Gastroesophageal sphincter (tissue), 4 donors: ENCODE measurements around the gene PDE3B. TPM values are rescaled to one million over a fixed set of nuclear protein-coding genes. Genes with fewer than 3 reads are reported as not detected.
"Not testable (repeated sequence)": the region's sequence is repeated elsewhere in the genome, so short reads cannot be mapped to it uniquely, and the experiment has no call there.

ENCODE experiments used
- ATAC-seq: fragments of 150-250 bp; one replicate; pipeline ENCODE4 v1.9.1; 2016; ENCODE audit warnings: mild to moderate bottlenecking, moderate library complexity
- H3K27ac ChIP-seq, 4 donors: fragments of 200-600 bp; sonication (generic) in 3 of 4; 1 replicate in 3 of 4; 2 replicates in 1 of 4; pipeline ENCODE4 v1.5.1; 2016 to 2019
- H3K27me3 ChIP-seq: fragments of 200-600 bp; sonication (generic); one replicate; pipeline ENCODE4 v1.5.1; 2019
- H3K36me3 ChIP-seq, 2 donors: fragments of 200-600 bp; sonication (generic); one replicate each; pipeline ENCODE4 v1.5.1; 2019; ENCODE audit warnings: control low read depth in 1 of 2
- H3K4me1 ChIP-seq, 3 donors: fragments of 200-600 bp; sonication (generic); 1 replicate in 2 of 3; 2 replicates in 1 of 3; pipeline ENCODE4 v1.5.1; 2016 to 2019; ENCODE audit warnings: control low read depth in 2 of 3
- H3K4me3 ChIP-seq, 2 donors: fragments of 200-600 bp; sonication (generic); one replicate each; pipeline ENCODE4 v1.5.1; 2019; ENCODE audit warnings: mild to moderate bottlenecking in 1 of 2, moderate library complexity in 1 of 2
- H3K9me3 ChIP-seq, 3 donors: fragments of 200-600 bp; sonication (generic); one replicate each; pipeline ENCODE4 v1.5.1; 2017 to 2019; ENCODE audit warnings: control low read depth in 2 of 3
- CTCF ChIP-seq, 4 experiments: fragments of 200-600 bp in 2 of 4; fragments of 450-650 bp in 2 of 4; sonication (generic) in 1 of 4; IDR thresholded peaks; one replicate each; pipeline ENCODE4 v1.5.1; 2017 to 2019; ENCODE audit warnings: antibody characterized with exemption in 4 of 4, mild to moderate bottlenecking in 2 of 4, moderate library complexity in 2 of 4
- EP300 ChIP-seq: sonication (generic); formaldehyde crosslinking; IDR thresholded peaks from one replicate; pipeline ENCODE4 v1.6.1; 2017; ENCODE audit warnings: antibody characterized with exemption, mild to moderate bottlenecking
- POLR2A ChIP-seq, 2 donors: fragments of 450-650 bp; IDR thresholded peaks; one replicate each; pipeline ENCODE4 v1.6.1; 2017; ENCODE audit warnings: antibody characterized with exemption in 2 of 2, mild to moderate bottlenecking in 2 of 2, moderate library complexity in 1 of 2
- POLR2AphosphoS5 ChIP-seq: sonication (generic); formaldehyde crosslinking; IDR thresholded peaks from one replicate; pipeline ENCODE4 v1.6.1; 2017; ENCODE audit warnings: antibody characterized with exemption
- WGBS, 2 donors: methylation state at CpG; one replicate each; pipeline ENCODE4 v1.1.5; 2018; ENCODE audit warnings: low coverage in 1 of 2; 5-methylcytosine and 5-hydroxymethylcytosine counted together
- total RNA-seq, 4 donors: library from RNA; depleted of rRNA; stranded (reverse); fragments of >200 nt; gene quantifications; one replicate each; pipeline ENCODE4 v1.1.0, GENCODE V29; 2016

PDE3B gene
- total RNA-seq, 4 donors from 2014 or later = 11.7 to 21.8 (median 17.9) TPM

- Histone ChIP-seq H3K36me3 (no peaks in the 10 kb centered on the region), H3K27me3 (no peaks in the 10 kb centered on the region), H3K4me3 (no peak overlapping the region), H3K27ac (no peak overlapping the region), H3K9me3 (no peaks in the 10 kb centered on the region), H3K4me1 (peaks cover 0 to 24% (median 0%) of the 10 kb centered on the region in 3 donors)
- WGBS, 2 donors = 100% methylated on average over 1 of the region's 1 CpG
- TF ChIP-seq POLR2AphosphoS5 (no peak), EP300 (no peak), POLR2A (IDR thresholded peaks at IDR 0.05) (no peak), CTCF (IDR thresholded peaks at IDR 0.05) (no peak)
- no peak for ATAC-seq
These were observed 81.5 kb downstream of the PDE3B start for GRCh38 chr11:14725150-14725549.

- Histone ChIP-seq H3K27me3 (no peaks in the 10 kb centered on the region), H3K27ac (no peak overlapping the region)
These were observed 83.6 kb downstream of the PDE3B start for GRCh38 chr11:14727215-14727614.

GRCh38 chr11:14727746-14728145, 84.1 kb downstream of the PDE3B start:
- TF ChIP-seq CTCF (IDR thresholded peaks at IDR 0.05) (no peak), EP300 (no peak), POLR2A (IDR thresholded peaks at IDR 0.05) (no peak), POLR2AphosphoS5 (no peak)
- no peak overlapping the region for H3K4me3 ChIP-seq
- no peaks in the 10 kb centered on the region for H3K36me3 ChIP-seq
- no peak overlapping the region for H3K27ac ChIP-seq
- H3K9me3 ChIP-seq = no peaks in the 10 kb centered on the region
- ATAC-seq = no peak
- no peaks in the 10 kb centered on the region for H3K27me3 ChIP-seq
- peaks cover 0 to 25% (median 0%) of the 10 kb centered on the region in 3 donors for H3K4me1 ChIP-seq
- WGBS, 2 donors = 4 to 7% methylated on average over 1 of the region's 1 CpG

More at GRCh38 chr11:14727215-14727614, 83.6 kb downstream of the PDE3B start:
- Histone ChIP-seq H3K36me3 (no peaks in the 10 kb centered on the region), H3K4me3 (no peak overlapping the region), H3K4me1 (peaks cover 0 to 25% (median 0%) of the 10 kb centered on the region in 3 donors), H3K9me3 (no peaks in the 10 kb centered on the region)
- no peak for TF ChIP-seq CTCF (IDR thresholded peaks at IDR 0.05)
- TF ChIP-seq EP300 = no peak
- no peak for TF ChIP-seq POLR2AphosphoS5
- TF ChIP-seq POLR2A (IDR thresholded peaks at IDR 0.05) = no peak
- ATAC-seq = no peak

- WGBS, 2 donors = 92 to 100% methylated on average over 2 of the region's 2 CpGs
- H3K9me3 ChIP-seq, ATAC-seq, H3K36me3 ChIP-seq, H3K4me1 ChIP-seq, H3K27me3 ChIP-seq, H3K4me3 ChIP-seq, H3K27ac ChIP-seq: not testable (repeated sequence)
These were observed 96.9 kb downstream of the PDE3B start for GRCh38 chr11:14740539-14740938.

GRCh38 chr11:14741195-14741594, 97.6 kb downstream of the PDE3B start:
- Histone ChIP-seq H3K4me1 (no peaks in the 10 kb centered on the region), H3K36me3 (no peaks in the 10 kb centered on the region), H3K4me3 (no peak overlapping the region), H3K27ac (no peak overlapping the region), H3K27me3 (no peaks in the 10 kb centered on the region), H3K9me3 (no peaks in the 10 kb centered on the region)
- ATAC-seq = no peak
- no peak for TF ChIP-seq POLR2A (IDR thresholded peaks at IDR 0.05)
- 89 to 100% methylated on average over 1 to 3 of the region's 3 CpGs for WGBS, 2 donors

GRCh38 chr11:14742849-14743559, 99.4 kb downstream of the PDE3B start:
- Histone ChIP-seq H3K36me3 (no peaks in the 10 kb centered on the region), H3K4me3 (no peak overlapping the region), H3K27me3 (no peaks in the 10 kb centered on the region), H3K4me1 (peaks cover 0 to 11% (median 0%) of the 10 kb centered on the region in 3 donors), H3K9me3 (no peaks in the 10 kb centered on the region), H3K27ac (no peak overlapping the region)
- TF ChIP-seq EP300 (no peak), CTCF (IDR thresholded peaks at IDR 0.05) (no peak), POLR2A (IDR thresholded peaks at IDR 0.05) (no peak), POLR2AphosphoS5 (no peak)
- WGBS, 2 donors = no CpG with 5 or more reads among the region's 5 CpGs
- ATAC-seq = no peak

- not testable (repeated sequence) for H3K36me3 ChIP-seq, H3K4me3 ChIP-seq, H3K9me3 ChIP-seq, H3K27ac ChIP-seq, H3K27me3 ChIP-seq, ATAC-seq
- WGBS, 2 donors = 100% methylated on average over 1 of the region's 6 CpGs
- H3K4me1 ChIP-seq = peaks cover 0 to 17% (median 0%) of the 10 kb centered on the region in 3 donors
These were observed 100.1 kb downstream of the PDE3B start for GRCh38 chr11:14743667-14744066.
